ENCODE data around the gene LHFPL3. TPM values are rescaled to one million over a fixed set of nuclear protein-coding genes. Genes with fewer than 3 reads are reported as not detected.

The LHFPL3 gene
- not detected in 2 replicates for total RNA-seq

GRCh38 chr7:104328296-104328969, at the start of gene LHFPL3:
TSS of gene LHFPL3 (plus strand) at chr7:104328603.

Other genes with a start within 250 kb of the LHFPL3 start
- gene ORC5, start 120.6 kb upstream of the LHFPL3 start, total RNA-seq: 18.3 and 22.4 TPM in 2 replicates